Stimulated activated CD4-positive, alpha-beta T cell treated with anti-CD3 and anti-CD28 coated beads, TNF-alpha, amount 100 ng/mL, for 48 hours (primary cell): ENCODE results near the gene SHISA9.
A peak's percentile ranks its signal among the peaks of the same experiment; 100 is the strongest.

Experiments
- DNase-seq, 3 donors: peaks; one replicate each; pipeline ENCODE4 v3.0.0-alpha.2; 2020; ENCODE audit warnings: low read depth in 3 of 3

Gene SHISA9

GRCh38 chr16:13021996-13022395, 120.6 kb downstream of the SHISA9 start:
- DNase-seq: no peak

GRCh38 chr16:13029786-13030185, 128.4 kb downstream of the SHISA9 start:
- no peak for DNase-seq

GRCh38 chr16:13030769-13031168, 129.4 kb downstream of the SHISA9 start:
- no peak for DNase-seq

- DNase-seq: no peak
These were observed 131.5 kb downstream of the SHISA9 start for GRCh38 chr16:13032911-13033310.

- peak in 1 of 3 donors; percentile 8 for DNase-seq
These were observed 135.2 kb downstream of the SHISA9 start for GRCh38 chr16:13036600-13036999.

- DNase-seq: no peak
These were observed 137.2 kb downstream of the SHISA9 start for GRCh38 chr16:13038591-13038990.

GRCh38 chr16:13039526-13039925, 138.1 kb downstream of the SHISA9 start:
- DNase-seq: no peak

GRCh38 chr16:13041180-13041579, 139.8 kb downstream of the SHISA9 start:
- no peak for DNase-seq

- no peak for DNase-seq
These were observed 140.4 kb downstream of the SHISA9 start for GRCh38 chr16:13041646-13042290.

- no peak for DNase-seq
These were observed 140.9 kb downstream of the SHISA9 start for GRCh38 chr16:13042291-13042685.

- DNase-seq: no peak
These were observed 144.8 kb downstream of the SHISA9 start for GRCh38 chr16:13046061-13046821.

- DNase-seq: no peak
These were observed 145.9 kb downstream of the SHISA9 start for GRCh38 chr16:13047276-13047675.

- no peak for DNase-seq
These were observed 148.3 kb downstream of the SHISA9 start for GRCh38 chr16:13049688-13050087.

- DNase-seq: no peak
These were observed 151.0 kb downstream of the SHISA9 start for GRCh38 chr16:13052431-13052830.

- DNase-seq: no peak
These were observed 154.1 kb downstream of the SHISA9 start for GRCh38 chr16:13055480-13055879.

- DNase-seq: no peak
These were observed 155.2 kb downstream of the SHISA9 start for GRCh38 chr16:13056607-13057006.

- no peak for DNase-seq
These were observed 159.5 kb downstream of the SHISA9 start for GRCh38 chr16:13060932-13061331.

- no peak for DNase-seq
These were observed 160.3 kb downstream of the SHISA9 start for GRCh38 chr16:13061691-13062090.

GRCh38 chr16:13062219-13062618, 160.8 kb downstream of the SHISA9 start:
- no peak for DNase-seq

- DNase-seq: no peak
These were observed 162.1 kb downstream of the SHISA9 start for GRCh38 chr16:13063457-13063856.

- DNase-seq: no peak
These were observed 163.4 kb downstream of the SHISA9 start for GRCh38 chr16:13064821-13065220.

- DNase-seq: no peak
These were observed 166.2 kb downstream of the SHISA9 start for GRCh38 chr16:13067648-13068047.

GRCh38 chr16:13068912-13069583, 167.7 kb downstream of the SHISA9 start:
- no peak for DNase-seq
